HG03159 (cell line): ENCODE data around the gene HSPB9.

ENCODE experiments used
- ATAC-seq: cut with Tn5 transposase; IDR thresholded peaks from one replicate; pipeline ENCODE4 v1.9.1; 2021; ENCODE audit warnings: mild to moderate bottlenecking, moderate library complexity; ENCODE audit not compliant: unreplicated experiment

HSPB9 gene

GRCh38 chr17:42122371-42123303, at the start of gene HSPB9:
TSS of gene HSPB9 (plus strand) at chr17:42122804. CDS start at chr17:42122851, 47 bp downstream.
- ATAC-seq, result no peak

GRCh38 chr17:42075789-42076188, 46.8 kb upstream of the HSPB9 start:
- ATAC-seq, result no peak

- ATAC-seq, result no peak
Observed at GRCh38 chr17:42076797-42077559, 45.6 kb upstream of the HSPB9 start.

- no peak for ATAC-seq
Observed at GRCh38 chr17:42077755-42078154, 44.8 kb upstream of the HSPB9 start.

GRCh38 chr17:42078396-42079043, 44.1 kb upstream of the HSPB9 start:
- no peak for ATAC-seq

- no peak for ATAC-seq
Observed at GRCh38 chr17:42079541-42079940, 43.1 kb upstream of the HSPB9 start.

GRCh38 chr17:42081516-42082129, 41.0 kb upstream of the HSPB9 start:
- ATAC-seq, result no peak

GRCh38 chr17:42087042-42087701, 35.4 kb upstream of the HSPB9 start:
- no peak for ATAC-seq

GRCh38 chr17:42087736-42088705, 34.6 kb upstream of the HSPB9 start:
- no peak for ATAC-seq

GRCh38 chr17:42088736-42089135, 33.9 kb upstream of the HSPB9 start:
- ATAC-seq, result no peak

GRCh38 chr17:42090964-42091790, 31.4 kb upstream of the HSPB9 start:
- ATAC-seq, result no peak

GRCh38 chr17:42092939-42093338, 29.7 kb upstream of the HSPB9 start:
- ATAC-seq, result no peak

GRCh38 chr17:42094375-42095069, 28.1 kb upstream of the HSPB9 start:
- ATAC-seq, result no peak

- no peak for ATAC-seq
Observed at GRCh38 chr17:42096360-42097111, 26.1 kb upstream of the HSPB9 start.

- no peak for ATAC-seq
Observed at GRCh38 chr17:42097691-42098631, 24.6 kb upstream of the HSPB9 start, which contains the start of gene ZNF385C. TSS of gene ZNF385C (minus strand) at chr17:42098473. CDS start at chr17:42063056, 35,417 bp downstream.
